GM21526 (cell line): ENCODE data around the gene RBM28.

Source experiments
- ATAC-seq: cut with Tn5 transposase; IDR thresholded peaks from one replicate; pipeline ENCODE4 v1.9.1; 2021; ENCODE audit warnings: moderate library complexity; ENCODE audit not compliant: unreplicated experiment, low FRiP score

RBM28 gene

GRCh38 chr7:128343554-128344430 is at the start of gene RBM28:
Gene RBM28, minus strand, starts transcription at chr7:128343908. Its CDS starts 115 bp downstream, at chr7:128343793.
- peak; percentile 87 for ATAC-seq

DNA sequence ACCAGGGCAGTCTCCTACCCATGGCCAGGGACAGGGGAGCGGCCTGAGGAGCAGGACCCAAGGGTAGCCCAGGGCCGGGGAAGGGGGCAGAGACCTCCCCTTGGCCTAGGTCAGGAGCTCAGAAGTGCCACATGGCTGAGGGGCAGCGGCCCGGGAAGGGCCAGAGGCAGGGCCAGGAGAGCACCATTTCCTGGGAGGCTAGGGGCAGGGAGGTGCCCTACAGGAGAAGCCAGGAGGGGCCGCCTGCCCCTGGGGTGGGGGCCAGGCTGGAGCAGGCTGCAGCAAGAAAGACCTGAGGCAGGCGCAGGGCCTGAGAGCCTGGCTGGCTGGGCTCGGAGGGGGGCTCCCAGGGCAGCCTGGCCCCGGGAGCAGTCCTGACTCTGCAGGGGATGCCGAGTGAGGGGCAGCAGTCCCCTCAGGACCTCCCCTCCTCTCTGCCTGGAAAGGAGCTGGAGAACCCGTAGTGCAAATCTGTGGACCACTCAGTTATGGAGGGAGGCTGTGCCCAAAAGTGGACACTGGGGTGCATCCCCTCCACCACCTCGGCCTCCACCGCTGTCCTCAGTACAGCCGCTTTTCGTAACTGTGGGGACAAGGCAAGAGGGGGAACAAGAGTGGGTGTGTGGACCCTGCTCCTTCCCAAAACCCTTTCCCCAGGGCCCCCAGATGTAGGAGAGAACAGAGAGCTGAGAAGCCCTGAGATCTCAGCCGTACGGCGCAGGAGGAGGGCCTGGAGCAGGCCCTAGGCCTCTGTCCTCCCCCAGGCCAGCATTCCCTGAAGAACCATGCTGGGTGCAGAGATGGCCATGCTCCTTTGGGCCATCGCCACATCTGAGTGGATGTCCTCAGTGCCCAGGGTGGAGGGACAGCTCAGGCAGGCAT is 49.0 kb upstream of the RBM28 start:
- no peak for ATAC-seq

- ATAC-seq = no peak
These were observed 48.1 kb upstream of the RBM28 start for GRCh38 chr7:128391805-128392204.

DNA sequence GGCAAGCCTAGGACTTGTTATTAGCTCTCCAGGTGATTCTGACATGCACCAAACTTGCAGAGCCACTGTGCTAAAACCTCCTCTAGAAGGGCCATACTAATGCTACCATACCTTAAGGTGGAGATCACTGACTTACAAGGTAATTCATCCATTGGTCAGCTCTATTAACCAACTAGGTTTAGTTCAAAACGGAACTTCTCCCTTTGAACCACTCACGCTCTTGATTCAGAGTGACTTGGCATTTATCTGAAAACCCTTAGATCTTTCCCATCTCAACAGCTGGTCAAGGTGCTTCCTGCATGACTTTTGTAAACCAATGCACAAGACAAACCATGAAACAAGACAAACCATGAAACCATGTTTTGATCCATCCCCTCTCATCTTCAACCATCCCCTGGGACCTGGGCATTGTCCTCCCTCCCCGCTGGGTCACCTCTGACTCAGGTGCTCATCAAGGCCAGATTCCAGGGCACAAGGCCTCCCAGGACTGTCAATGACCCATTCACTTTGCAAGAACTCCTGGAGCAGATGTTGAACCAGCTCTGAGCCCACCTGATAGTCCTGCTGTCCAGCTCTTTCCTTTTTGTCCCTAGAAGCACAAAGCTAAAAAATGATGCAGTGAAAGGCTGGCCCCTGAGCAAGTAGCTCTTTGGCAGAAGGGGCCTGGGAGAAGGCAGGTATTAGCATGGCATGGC is 47.3 kb upstream of the RBM28 start:
- ATAC-seq = no peak

DNA sequence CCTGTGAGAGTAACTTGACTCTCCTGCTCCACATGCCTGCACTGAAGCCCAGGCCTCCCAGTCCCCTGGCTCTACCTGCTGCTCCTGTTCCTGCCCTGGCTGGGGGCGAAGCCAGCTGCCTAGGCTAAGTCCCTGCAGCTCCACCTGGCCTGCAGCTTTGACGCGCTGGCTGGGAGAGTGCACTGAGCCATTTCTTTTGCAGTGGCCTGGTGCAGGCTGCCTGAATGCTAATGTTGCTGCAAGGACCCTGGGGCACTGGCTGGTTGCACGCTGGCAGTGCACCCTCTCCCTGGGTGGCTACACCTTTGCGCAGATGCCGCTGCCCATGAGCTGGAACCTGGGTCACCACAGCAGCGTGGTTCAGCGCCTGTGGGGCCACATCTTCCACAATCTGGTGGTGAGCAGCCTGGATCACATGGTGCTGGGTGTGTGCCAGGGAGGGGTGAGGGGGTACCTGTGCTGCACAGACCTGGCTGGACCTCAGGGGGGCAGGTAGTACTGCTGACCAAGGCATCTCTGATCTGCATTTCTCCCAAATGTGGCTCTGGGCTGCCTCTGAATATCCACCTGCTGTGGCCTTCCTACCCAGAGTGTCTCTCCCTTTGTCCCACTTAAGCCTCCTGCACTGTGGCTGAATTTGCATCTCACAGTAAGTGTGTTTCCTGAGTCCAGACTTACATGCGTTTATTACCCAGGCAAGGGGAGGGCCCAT is 46.1 kb upstream of the RBM28 start:
- ATAC-seq = no peak

- no peak for ATAC-seq
These were observed 45.4 kb upstream of the RBM28 start for GRCh38 chr7:128389085-128389617.

GRCh38 chr7:128388145-128388485 is 44.4 kb upstream of the RBM28 start:
- ATAC-seq = no peak

DNA sequence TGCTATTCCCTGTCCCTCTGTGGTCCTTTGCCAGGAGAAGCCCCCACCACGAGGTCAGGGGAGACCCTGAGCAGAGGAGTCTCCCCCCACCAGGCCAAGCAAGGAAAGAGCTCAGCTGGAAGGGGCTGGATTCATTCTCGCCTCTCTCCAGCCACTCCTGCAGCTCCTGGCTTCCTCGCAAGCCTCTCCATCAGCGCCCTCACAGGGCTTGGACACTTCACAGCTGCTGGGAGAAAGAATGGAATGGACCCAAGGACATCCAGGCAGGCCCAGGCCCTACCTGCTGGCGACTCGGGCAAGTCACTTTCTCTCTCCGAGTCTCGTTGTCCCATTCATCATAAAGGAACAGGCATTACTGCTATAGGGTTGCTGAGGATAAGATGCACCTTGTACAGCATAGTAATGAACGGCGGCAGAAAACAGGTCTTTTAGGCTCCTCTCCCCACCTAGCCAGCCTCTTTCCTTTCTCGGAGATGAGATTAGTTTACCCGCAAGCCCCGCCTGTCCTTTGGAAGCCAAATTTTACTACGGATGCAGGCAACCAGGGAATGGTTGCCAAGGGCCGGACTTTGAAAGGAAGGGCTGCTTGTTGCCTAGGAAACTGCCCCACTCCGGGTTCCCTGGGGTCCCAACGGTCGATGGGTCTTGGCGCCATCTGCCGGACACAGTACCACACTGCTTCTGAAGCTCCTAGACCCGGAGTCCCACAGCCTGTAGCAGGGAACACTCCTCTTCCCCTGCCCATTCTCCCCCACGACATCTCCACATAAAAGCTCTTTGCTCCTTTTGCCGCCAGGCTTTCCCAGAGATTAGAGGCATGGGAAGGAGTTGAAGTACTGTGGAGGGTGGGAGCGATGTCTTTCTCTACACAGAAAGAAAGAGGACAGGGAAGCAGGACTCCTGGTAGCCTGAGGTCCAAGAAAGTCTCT is 43.8 kb upstream of the RBM28 start:
- ATAC-seq = peak; percentile 65

DNA sequence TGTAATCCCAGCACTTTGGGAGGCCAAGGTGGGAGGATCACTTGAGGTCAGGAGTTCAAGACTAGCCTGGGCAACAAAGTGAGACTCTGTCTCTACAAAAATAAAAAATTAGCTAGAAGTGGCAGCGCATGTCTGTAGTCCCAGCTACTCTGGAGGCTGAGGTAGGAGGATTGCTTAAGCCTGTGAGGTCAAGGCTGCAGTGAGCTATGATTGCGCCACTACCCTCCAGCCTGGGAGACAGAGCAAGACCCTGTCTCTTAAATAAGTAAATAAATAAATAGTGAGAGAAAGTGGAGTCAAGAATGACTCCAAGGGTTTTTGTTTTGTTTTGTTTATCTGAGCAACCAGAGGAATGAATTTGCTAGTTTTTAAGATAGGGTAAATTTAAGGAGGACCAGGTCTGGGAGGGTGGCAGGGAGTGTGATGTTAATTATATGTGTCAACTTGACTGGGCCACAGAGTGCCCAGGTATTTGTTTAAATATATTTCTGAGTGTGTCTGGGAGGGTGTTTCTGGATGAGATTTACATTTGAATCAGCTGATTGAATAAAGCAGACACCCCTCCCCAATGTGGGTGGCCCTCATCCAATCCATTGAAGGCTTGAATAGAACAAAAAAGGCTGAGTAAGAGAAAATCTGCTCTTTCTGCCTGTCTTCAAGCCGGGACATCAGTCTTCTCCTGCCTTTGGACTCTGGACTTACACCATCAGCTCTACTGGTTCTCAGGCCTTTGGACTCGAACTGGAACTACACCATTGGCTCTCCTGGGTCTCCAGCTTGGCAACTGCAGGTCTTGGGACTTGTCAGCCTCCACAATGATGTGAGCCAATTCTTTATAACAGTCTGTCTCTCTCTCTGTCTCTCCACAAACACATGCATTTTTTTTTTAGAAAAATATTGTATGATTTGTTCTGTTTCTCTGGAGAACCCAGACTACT is 42.5 kb upstream of the RBM28 start:
- ATAC-seq = no peak

- ATAC-seq = no peak
These were observed 41.0 kb upstream of the RBM28 start for GRCh38 chr7:128384726-128385125.

DNA sequence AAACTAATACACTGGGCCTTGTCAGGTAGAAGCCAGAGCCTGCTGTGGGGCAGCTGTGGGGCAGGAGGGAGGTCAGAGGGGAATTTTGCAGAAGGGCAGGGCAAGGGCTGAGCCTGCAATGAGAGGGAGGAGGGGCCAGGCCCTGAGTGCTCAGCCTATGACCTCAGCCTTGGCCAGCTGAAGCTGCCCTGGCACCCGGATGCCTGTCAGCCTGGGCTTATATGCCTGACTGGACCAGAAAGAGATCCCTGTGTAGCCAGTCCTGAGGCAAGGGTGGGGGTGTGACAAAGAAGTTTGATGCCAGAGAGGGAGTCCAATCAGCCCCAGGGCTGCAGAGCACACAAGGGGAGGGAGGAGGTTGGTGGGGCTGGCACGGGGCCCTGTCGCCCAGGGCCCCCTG is 40.1 kb upstream of the RBM28 start:
- ATAC-seq = no peak

- no peak for ATAC-seq
These were observed 37.6 kb upstream of the RBM28 start for GRCh38 chr7:128381161-128381821.

DNA sequence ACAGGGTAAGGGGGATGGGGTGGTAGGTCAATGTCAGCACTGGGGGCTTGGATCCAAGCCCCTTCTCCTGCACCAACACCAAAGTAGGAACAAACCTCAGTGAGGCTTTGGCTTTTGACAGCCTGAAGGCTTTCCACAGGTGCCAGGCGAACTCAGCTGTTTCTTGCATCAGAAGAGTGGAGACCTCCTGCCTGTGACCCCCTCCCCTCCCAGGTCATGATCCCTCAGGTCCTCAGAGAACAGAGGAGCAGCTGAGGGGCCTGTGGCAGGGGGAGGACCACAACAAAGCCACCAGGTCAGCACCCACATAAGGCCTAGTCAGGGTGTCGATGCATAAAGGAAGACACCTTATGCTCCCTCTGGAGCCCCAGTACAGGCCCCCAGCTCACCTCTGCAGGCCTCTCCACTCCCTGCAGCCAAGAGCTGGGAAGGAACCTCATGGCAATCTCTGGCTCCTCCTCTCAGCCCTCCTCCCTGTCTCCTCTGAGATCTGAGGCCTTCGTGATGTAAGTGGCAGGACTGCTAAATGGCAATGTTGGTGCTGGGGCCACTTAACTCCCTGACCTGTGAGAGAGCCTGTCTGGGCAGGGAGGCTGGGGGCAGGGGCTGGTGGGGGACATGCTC is 36.9 kb upstream of the RBM28 start:
- no peak for ATAC-seq

- ATAC-seq = no peak
These were observed 36.3 kb upstream of the RBM28 start for GRCh38 chr7:128379900-128380479.

DNA sequence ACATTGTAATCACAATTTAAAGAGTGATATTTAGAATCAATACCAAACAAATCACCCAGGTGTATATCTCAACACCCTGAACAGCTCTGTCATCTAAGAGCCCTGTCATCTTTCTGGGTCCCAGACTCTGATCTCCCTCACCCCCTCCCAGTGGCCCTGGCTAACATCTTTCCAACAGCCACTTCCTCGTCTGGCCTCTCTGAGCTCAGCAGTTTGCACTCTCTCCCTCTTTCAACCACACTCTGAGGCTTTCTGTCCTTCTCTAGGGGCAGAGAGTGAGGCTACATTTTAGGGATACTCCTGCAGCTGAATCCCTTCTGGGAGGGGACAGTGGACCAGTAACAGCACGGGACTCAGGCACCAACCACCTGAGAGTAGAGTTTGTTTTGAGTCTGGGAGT is 34.9 kb upstream of the RBM28 start:
- no peak for ATAC-seq

DNA sequence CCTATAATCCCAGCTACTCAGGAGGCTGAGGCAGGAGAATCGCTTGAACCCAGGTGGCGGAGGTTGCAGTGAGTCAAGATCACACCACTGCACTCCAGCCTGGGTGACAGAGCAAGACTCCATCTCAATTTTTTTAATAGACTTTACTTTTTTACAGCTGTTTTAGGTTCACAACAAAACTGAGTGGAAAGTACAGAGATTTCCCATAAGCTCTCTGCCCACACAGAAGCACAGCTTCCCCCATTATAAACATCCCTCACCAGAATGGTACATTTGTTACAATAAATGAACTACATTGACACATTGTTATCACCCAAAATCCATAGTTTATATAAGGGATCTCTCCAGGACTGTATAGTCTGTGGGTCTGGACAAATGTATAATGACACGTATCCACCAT is 32.4 kb upstream of the RBM28 start:
- ATAC-seq = no peak

- no peak for ATAC-seq
These were observed 30.3 kb upstream of the RBM28 start for GRCh38 chr7:128374041-128374440.
